GM12872 (cell line): Measurements from ENCODE around the gene CALU.

Source experiments
- CTCF ChIP-seq: IDR thresholded peaks from 3 replicates; pipeline ENCODE4 v1.5.1; 2011; ENCODE audit warnings: low read depth, mild to moderate bottlenecking, low read length, moderate library complexity; ENCODE audit not compliant: insufficient read depth

The CALU gene

GRCh38 chr7:128747327-128748079, 8.3 kb downstream of the CALU start:
- TF ChIP-seq CTCF: no peak

- no peak for TF ChIP-seq CTCF
Observed at GRCh38 chr7:128752251-128752650, 13.1 kb downstream of the CALU start.

- no peak for TF ChIP-seq CTCF
Observed at GRCh38 chr7:128755075-128755818, 16.1 kb downstream of the CALU start.

GRCh38 chr7:128755819-128756476, 16.8 kb downstream of the CALU start:
- TF ChIP-seq CTCF: no peak

- no peak for TF ChIP-seq CTCF
Observed at GRCh38 chr7:128757203-128757602, 18.0 kb downstream of the CALU start.

- TF ChIP-seq CTCF: no peak
Observed at GRCh38 chr7:128758553-128758952, 19.4 kb downstream of the CALU start.

- no peak for TF ChIP-seq CTCF
Observed at GRCh38 chr7:128759242-128759641, 20.1 kb downstream of the CALU start.
